Nephron progenitor cell (in vitro differentiated cells): Measurements from ENCODE around the gene CHRND.

Source experiments
- DNase-seq: peaks from one replicate; pipeline ENCODE4 v3.0.0; 2021
- H3K27ac Mint-ChIP-seq: 2 replicates; pipeline ENCODE4 v1.8.0; 2021; ENCODE audit warnings: mild to moderate bottlenecking, moderate library complexity, mixed read lengths
- H3K27me3 Mint-ChIP-seq: 2 replicates; pipeline ENCODE4 v1.8.0; 2021; ENCODE audit warnings: mild to moderate bottlenecking, low read depth, mixed read lengths; ENCODE audit not compliant: poor library complexity
- H3K36me3 Mint-ChIP-seq: 2 replicates; pipeline ENCODE4 v1.8.0; 2021; ENCODE audit warnings: low read depth, mixed read lengths
- H3K4me1 Mint-ChIP-seq: 2 replicates; pipeline ENCODE4 v1.8.0; 2021; ENCODE audit warnings: mixed read lengths
- H3K4me3 Mint-ChIP-seq: 2 replicates; pipeline ENCODE4 v1.8.0; 2021; ENCODE audit warnings: mild to moderate bottlenecking, moderate library complexity, mixed read lengths
- H3K9me3 Mint-ChIP-seq: 2 replicates; pipeline ENCODE4 v1.8.0; 2021; ENCODE audit warnings: mild to moderate bottlenecking, moderate library complexity, mixed read lengths
- CTCF ChIP-seq: fragments of 200-600 bp; sonication (generic); IDR thresholded peaks from 2 replicates; pipeline ENCODE4 v1.5.0; 2021; ENCODE audit warnings: antibody characterized with exemption

Gene CHRND

GRCh38 chr2:232573042-232573441 lies 47.1 kb downstream of the CHRND start:
- no peak for DNase-seq
- H3K27ac Mint-ChIP-seq = no peak overlapping the region
- peaks cover 11% of the 10 kb centered on the region for H3K4me1 Mint-ChIP-seq
- no peak overlapping the region for H3K4me3 Mint-ChIP-seq
- H3K27me3 Mint-ChIP-seq = no peaks in the 10 kb centered on the region
- peaks cover 80% of the 10 kb centered on the region for H3K36me3 Mint-ChIP-seq
- no peaks in the 10 kb centered on the region for H3K9me3 Mint-ChIP-seq
- TF ChIP-seq CTCF = no peak

- DNase-seq = no peak
- no peak overlapping the region for H3K4me3 Mint-ChIP-seq
These were observed 47.9 kb downstream of the CHRND start for GRCh38 chr2:232573771-232574435.

GRCh38 chr2:232574674-232575403 lies 48.9 kb downstream of the CHRND start:
- Mint-ChIP-seq H3K27me3 (no peaks in the 10 kb centered on the region), H3K27ac (peak overlapping the region; percentile 71), H3K4me1 (peaks cover 11% of the 10 kb centered on the region), H3K9me3 (no peaks in the 10 kb centered on the region), H3K36me3 (peaks cover 73% of the 10 kb centered on the region), H3K4me3 (no peak overlapping the region)
- no peak for DNase-seq
- no peak for TF ChIP-seq CTCF

More at GRCh38 chr2:232573771-232574435, 47.9 kb downstream of the CHRND start:
- peaks cover 11% of the 10 kb centered on the region for H3K4me1 Mint-ChIP-seq
- TF ChIP-seq CTCF = no peak
- no peaks in the 10 kb centered on the region for H3K9me3 Mint-ChIP-seq
- peak overlapping the region; percentile 71 for H3K27ac Mint-ChIP-seq
- H3K27me3 Mint-ChIP-seq = no peaks in the 10 kb centered on the region
- H3K36me3 Mint-ChIP-seq = peaks cover 80% of the 10 kb centered on the region

- peaks cover 72% of the 10 kb centered on the region for H3K36me3 Mint-ChIP-seq
- H3K4me1 Mint-ChIP-seq = peaks cover 11% of the 10 kb centered on the region
- no peak for DNase-seq
- no peak overlapping the region for H3K4me3 Mint-ChIP-seq
- H3K9me3 Mint-ChIP-seq = no peaks in the 10 kb centered on the region
- H3K27me3 Mint-ChIP-seq = no peaks in the 10 kb centered on the region
- H3K27ac Mint-ChIP-seq = no peak overlapping the region
- TF ChIP-seq CTCF = no peak
These were observed 49.4 kb downstream of the CHRND start for GRCh38 chr2:232575404-232575746.

GRCh38 chr2:232576995-232577394 lies 51.0 kb downstream of the CHRND start:
- H3K27ac Mint-ChIP-seq = peak overlapping the region; percentile 12
- no peak for TF ChIP-seq CTCF
- DNase-seq = no peak
- no peak overlapping the region for H3K4me3 Mint-ChIP-seq
- peaks cover 11% of the 10 kb centered on the region for H3K4me1 Mint-ChIP-seq
- H3K27me3 Mint-ChIP-seq = no peaks in the 10 kb centered on the region
- peaks cover 74% of the 10 kb centered on the region for H3K36me3 Mint-ChIP-seq
- H3K9me3 Mint-ChIP-seq = no peaks in the 10 kb centered on the region

- Mint-ChIP-seq H3K36me3 (peaks cover 81% of the 10 kb centered on the region), H3K4me3 (no peak overlapping the region), H3K9me3 (no peaks in the 10 kb centered on the region), H3K4me1 (peaks cover 11% of the 10 kb centered on the region), H3K27ac (no peak overlapping the region), H3K27me3 (no peaks in the 10 kb centered on the region)
- no peak for TF ChIP-seq CTCF
- no peak for DNase-seq
These were observed 51.9 kb downstream of the CHRND start for GRCh38 chr2:232577841-232578240.
